ENCODE measurements around the gene RALGPS1. TPM values are rescaled to one million over a fixed set of nuclear protein-coding genes. Genes with fewer than 3 reads are reported as not detected.

RALGPS1 gene
- total RNA-seq, 1 donor from 2014 or later: 2.4 TPM

DNA sequence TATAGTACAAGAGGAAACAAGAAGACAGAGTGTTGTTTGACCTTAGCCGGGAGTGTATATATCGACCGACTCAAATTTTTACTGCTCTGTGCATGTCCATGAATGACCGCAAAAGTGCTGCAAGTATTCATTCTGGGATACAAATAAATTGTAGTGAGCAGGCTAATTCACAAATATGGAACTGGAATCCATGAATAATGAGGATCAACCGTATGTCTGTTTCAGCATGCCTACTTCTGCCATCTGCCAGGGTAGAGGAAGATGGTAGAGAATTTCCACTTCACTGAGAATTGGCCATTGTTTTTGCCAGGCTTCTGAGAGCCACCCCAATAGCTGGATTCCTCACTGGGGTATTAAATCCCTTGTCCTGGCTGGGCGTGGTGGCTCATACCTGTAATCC lies 8.5 kb upstream of the RALGPS1 start:
- DNase-seq (ENCODE audit: low read depth in 2 of 2): no peak

- no peak for DNase-seq (ENCODE audit: low read depth in 2 of 2)
These were observed 7.5 kb upstream of the RALGPS1 start for GRCh38 chr9:126907058-126907457.

DNA sequence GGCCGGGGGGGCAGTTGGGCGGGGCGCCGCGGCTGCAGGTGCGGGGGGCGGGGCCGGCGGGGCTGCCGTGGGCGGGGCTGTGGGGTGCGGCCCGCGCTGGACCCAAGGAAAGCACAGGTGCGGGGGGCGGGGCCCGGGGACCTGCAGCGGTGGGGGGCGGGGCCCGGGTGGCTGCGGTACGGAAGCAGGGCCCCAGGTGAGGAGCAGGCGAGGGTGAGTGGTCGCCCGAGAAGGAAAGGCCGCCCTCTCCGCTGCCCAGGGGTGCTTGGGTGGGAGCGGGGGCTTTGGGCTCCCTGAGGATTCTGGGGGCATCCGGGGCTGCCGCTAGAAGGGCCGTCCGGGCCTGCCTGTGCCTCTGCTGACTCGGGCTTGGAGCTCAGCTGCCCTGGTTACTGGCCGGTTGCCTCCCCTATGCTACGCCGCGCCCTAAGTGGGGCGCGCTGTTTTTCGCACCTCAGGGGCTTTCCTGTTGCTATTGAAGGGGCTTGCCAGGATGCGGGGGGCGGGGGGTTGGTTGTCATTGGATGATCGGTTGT lies 767 bp downstream of the RALGPS1 start:
- DNase-seq (ENCODE audit: low read depth in 2 of 2): no peak

DNA sequence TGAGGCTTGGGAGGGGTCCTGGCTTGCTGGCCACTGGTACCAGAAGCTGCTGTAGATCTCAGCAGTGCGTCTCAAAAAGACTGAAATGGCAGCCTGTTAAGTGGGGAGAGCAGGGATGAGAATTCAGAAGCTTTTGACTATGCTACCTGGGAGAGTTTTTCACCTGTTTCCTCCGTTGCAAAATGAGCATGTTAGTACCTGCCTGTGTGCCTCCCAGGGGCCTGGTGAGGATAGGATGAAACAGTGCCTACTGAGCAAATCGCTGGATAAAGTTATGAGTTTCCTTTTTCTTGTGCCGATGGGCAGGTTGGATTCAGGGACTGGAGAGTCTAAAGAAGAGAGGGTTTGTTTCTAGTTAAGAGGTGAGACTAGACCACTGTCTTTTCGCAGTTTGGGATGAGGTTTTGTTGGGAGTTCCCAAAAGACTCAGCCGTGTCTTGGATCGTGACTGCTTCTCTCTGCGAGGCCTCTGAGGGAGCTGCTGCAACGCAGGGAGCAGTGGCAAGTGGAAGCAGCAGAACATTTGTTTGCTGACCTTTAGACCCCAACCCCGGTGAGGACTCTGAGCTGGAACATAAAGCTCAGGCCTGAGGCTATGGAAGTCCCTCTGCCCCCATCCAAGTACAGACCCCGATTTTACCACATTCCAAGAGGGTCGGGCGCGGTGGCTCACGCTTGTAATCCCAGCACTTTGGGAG lies 1.4 kb downstream of the RALGPS1 start:
- DNase-seq (ENCODE audit: low read depth in 2 of 2): no peak

- DNase-seq (ENCODE audit: low read depth in 2 of 2): no peak
These were observed 2.3 kb downstream of the RALGPS1 start for GRCh38 chr9:126916909-126917308.

DNA sequence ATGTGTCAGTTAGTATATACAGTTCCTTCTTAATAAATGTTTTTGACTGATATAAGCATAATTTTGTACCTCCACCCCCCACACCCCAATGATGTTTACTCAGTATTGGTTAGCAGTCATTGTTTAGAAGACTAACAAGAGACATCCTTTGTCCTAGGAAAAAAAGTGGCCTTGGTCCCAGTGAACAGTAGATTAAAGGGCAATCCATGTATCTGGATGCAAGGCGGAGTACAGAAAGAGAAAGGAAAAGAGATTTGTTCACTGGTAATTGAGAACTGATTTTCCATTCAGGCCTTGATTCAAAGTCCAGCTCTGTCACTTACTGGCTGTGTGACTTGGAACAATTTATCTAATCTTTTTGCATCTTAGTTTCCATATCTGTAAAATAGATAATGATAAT lies 4.6 kb downstream of the RALGPS1 start:
- DNase-seq (ENCODE audit: low read depth in 2 of 2): no peak

- DNase-seq (ENCODE audit: low read depth in 2 of 2): no peak
These were observed 11.3 kb downstream of the RALGPS1 start for GRCh38 chr9:126925876-126926275.

GRCh38 chr9:126926364-126926763 lies 11.8 kb downstream of the RALGPS1 start:
- no peak for DNase-seq (ENCODE audit: low read depth in 2 of 2)

- DNase-seq (ENCODE audit: low read depth in 2 of 2): no peak
These were observed 12.8 kb downstream of the RALGPS1 start for GRCh38 chr9:126927419-126927818.

DNA sequence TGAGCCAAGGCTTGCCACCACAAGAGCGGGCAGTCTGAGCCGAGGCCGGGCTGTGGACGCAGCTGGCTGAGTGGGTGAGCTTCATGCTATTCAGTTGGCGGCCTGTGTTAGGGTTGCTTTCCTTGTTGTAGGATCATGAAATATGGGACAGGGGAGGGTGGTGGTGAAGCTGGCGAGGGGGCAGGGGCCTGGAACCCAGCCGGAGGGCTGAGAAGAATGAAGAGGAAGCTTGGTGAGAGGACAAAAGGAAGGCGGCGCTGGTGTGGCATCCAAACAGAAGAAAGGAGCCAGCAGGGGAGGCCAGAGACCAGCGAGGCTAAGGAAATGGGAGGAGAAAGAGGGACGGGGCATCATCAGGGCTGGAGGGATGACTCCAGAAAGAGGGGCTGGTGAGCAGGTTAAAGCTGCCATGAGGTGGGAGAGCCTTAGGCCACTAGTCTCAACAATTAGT lies 18.3 kb downstream of the RALGPS1 start:
- DNase-seq (ENCODE audit: low read depth in 2 of 2): no peak

DNA sequence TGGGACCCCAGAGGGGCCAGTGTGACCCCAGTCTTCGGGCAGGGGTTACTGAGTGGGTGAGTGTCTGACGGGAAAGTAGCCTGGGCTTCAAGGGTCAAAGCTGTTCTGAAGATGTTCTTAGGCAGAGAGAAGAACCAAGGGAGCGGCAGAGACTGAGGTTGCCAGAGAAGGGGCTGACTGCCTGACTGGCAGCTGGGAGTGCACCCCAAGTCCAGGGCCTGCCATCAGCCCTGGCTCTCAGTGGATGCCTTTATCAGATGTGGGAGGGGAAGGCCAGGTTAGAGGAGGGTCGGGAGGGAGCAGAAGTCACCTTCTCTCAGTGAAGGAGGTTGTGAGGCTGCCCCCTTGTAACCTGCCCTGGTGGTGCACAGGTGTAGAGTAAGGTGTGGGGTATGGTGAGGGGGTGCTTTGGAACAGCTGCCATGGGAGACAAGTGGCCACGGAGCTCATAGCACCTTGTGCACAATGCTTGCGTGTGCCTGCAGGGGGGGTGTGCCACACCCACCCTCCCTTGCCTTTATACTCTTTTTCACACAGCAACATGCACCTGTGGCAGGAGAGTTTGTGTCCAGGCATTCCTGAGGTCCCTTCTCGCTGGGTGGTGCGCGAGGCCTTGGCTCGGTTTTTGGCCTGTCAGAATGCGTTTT lies 18.9 kb downstream of the RALGPS1 start:
- DNase-seq (ENCODE audit: low read depth in 2 of 2): no peak

GRCh38 chr9:126934441-126934840 lies 19.9 kb downstream of the RALGPS1 start:
- no peak for DNase-seq (ENCODE audit: low read depth in 2 of 2)

- peak in 1 of 2 donors; percentile 5 for DNase-seq (ENCODE audit: low read depth in 2 of 2)
These were observed 21.0 kb downstream of the RALGPS1 start for GRCh38 chr9:126935630-126936029.

DNA sequence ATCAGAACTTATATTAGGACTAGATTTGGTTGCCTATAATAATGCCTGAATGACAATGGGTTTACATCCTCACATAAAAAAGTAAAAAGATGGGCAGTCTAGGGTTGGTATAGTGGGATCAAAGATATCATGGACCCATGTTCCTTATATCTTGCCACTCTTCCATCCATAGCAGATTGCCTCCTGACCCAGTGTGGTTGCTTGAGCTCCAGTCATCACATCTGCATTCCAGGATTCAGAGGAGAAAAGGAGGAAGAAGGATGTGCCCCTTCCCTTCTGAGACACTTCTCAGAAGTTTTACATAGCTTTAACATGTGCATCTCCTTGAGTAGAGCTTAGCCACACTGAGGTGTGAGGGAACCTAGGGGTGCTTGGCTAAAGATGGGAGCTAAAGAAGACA lies 22.9 kb downstream of the RALGPS1 start:
- DNase-seq (ENCODE audit: low read depth in 2 of 2): no peak

GRCh38 chr9:126938327-126938726 lies 23.7 kb downstream of the RALGPS1 start:
- no peak for DNase-seq (ENCODE audit: low read depth in 2 of 2)

DNA sequence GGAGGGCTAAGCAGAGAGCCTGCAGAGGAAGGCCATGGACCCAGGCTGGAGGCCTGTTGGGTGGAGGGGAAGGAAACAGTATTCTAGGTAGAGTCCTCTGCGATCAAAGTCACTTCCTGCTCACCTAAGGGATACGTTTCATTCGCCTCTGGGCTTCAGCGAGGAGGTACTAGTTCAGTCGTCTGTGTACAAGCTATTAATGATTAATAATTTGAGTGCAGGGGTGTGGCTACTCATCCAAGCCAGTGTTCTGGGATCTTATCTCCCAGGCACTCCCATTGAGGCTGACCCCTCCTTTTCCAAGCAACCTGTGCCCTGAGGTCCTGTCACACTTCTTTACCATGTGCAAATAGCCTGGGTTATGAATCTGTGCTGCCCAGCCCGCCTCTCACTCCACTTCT lies 25.2 kb downstream of the RALGPS1 start:
- DNase-seq (ENCODE audit: low read depth in 2 of 2): no peak

DNA sequence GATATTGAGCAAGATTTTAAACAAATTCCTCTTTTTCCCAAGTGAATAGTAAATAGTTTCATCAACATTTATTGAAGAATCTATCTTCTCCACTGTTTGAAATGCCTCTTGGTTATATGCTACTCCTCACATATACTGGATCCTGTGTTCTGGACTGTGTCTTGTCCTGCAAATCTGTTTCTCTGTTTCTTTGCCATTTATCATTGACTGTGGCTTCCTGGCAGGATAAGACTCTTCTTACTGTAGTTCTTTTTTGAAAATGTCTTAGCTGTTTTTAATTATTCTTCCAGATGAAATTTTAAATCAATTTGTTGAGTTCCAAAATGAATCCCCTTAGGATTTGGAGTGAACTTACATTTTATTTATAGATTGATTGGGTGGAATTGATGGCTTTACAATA lies 27.8 kb downstream of the RALGPS1 start:
- DNase-seq (ENCODE audit: low read depth in 2 of 2): no peak

DNA sequence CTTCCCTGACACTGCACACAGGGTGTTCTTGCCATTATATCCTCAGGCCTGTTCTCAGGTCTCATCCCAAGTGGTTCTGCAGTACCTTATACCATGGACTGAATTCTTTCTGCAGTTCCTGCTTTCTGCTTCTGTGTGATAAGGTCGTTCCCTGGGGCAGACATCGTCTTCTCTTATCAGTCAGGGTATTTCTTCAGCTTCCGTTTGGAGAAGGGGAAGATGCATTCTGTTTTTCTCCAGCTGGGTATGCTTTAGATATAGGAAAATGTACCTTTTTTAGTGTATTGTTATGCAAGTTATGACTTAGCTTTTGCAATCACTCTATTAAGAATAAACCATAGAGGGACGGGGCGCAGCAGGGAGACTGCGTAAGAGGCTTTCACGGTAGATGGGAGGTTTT lies 31.1 kb downstream of the RALGPS1 start:
- DNase-seq (ENCODE audit: low read depth in 2 of 2): no peak

DNA sequence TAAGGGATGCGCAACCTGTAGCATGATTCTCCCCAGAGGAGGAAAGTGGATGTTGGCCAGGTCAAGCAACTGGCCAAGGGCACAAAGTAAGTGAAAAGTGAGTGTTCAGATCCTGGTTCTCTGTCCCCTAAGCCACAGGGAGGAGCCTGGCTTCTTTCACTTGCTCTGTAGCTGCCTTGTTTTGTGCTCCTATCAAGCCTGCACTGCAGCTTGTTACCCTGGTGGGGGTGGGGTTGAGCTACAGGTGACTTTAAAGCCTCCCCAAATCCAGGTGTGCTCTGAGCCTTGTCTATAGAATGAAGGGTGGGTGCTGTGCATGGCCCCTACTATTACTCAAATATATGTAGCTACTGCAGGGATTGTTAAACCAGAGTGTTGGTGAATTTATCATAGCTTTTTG lies 32.9 kb downstream of the RALGPS1 start:
- no peak for DNase-seq (ENCODE audit: low read depth in 2 of 2)

DNA sequence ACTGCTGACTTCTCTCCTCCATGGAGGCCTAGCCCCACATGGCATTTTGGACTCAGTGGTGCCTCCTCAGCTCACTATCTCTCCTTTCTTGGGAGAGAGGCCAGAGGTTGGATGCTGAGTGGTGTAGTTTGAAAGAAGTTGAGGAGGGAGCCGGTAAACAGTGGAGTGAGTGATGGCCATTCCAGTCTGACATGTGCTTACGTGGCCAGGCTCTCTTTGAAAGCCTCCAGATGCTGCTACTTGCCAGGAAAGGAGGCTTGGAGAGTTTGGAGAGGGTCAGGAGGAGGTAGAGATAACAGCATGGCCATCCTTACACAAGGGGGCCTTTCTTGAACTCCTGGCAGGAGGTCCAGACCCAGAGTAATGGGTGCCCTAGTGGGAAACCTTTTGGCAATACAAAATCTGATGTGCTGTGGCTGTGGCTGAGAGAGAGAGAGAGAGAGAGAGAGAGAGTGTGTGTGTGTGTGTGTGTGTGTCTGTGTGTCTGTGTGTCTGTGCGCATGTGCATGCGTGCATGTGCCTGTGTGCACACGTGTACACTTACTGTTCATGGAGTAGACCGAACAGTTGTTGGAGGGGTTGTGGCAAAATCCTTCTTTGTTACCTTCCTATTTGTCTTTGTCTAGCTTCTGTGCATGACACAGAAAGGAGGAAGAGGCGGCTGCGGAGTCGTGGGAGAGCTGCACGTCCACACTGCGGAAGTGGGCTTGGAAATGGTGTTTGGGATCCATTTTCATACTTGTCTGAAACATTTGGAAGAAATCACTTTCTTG lies 37.8 kb downstream of the RALGPS1 start:
- DNase-seq (ENCODE audit: low read depth in 2 of 2): no peak

DNA sequence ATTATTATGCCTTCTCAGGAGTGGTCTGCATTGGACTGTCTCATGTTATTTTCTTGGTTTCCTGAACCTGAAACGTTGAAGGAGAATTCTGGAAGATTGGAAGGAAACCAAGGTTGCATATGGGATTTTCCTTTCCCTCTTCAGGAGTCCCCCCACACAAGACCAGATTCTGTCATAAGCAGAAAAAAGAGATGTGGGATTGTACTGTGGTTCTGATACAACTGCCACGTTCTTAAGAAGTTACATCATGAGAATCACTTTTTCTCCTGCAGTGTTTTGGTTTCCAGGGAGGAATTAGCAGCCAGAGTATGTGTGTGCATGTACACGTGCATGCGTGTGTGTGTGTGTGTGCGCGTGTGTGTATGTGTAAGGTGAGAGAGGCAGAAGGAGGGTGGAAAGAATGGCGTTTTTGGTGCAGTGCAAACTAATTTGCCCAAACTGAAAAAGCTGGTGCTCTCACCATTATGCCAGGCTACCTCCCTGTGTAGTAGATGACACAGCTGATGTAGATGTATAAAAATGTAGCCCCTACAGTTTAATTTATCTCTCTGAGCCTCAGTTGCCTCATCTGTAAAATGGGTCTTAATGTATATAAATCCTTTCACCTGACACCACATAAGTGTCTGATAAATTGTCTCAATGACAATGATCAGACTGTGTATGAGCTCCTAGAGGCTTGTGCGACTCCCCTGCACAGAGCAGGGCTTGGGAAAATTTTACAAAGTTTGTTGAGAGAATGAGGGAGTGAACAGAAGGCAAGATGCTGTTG lies 38.6 kb downstream of the RALGPS1 start:
- no peak for DNase-seq (ENCODE audit: low read depth in 2 of 2)

DNA sequence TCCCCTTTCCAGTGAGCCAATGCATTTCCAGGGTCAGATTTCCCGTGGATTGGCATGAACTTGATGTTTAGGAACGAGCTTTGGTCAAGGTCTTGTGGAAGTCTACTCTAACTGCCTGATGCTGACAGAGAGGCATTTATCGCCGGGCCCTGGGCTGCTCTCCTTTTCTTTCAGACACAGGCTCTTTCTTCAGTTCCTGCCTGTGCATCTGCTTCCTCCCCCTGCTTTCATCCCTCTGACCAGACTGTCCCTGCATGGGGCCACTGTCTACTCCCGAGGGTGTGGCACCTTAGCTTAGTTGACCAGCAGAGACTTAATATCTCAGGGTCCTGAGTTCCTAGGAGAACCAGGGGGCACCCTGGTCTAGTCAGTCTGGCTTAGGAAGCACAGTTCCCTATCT lies 41.2 kb downstream of the RALGPS1 start:
- no peak for DNase-seq (ENCODE audit: low read depth in 2 of 2)
